Natural killer cell treated with Interleukin-12 subunit alpha and Interleukin-12 subunit beta and Interleukin-15 and Interleukin-18, amount 100 ng/mL, for 72 hours (primary cell): Measurements from ENCODE around the gene PTPRN2. TPM values are rescaled to one million over a fixed set of nuclear protein-coding genes. Genes with fewer than 3 reads are reported as not detected.
A peak's percentile ranks its signal among the peaks of the same experiment; 100 is the strongest.
"Not testable (repeated sequence)": the region's sequence is repeated elsewhere in the genome, so short reads cannot be mapped to it uniquely, and the experiment has no call there.

Experiments
- ATAC-seq, 2 donors: fragments of 150-1000 bp; cut with Tn5 transposase in 1 of 2; sonication (Bioruptor Pico), chemical (Tn5 transposase) in 1 of 2; 2 replicates each; pipeline ENCODE4 v1.10.0; 2021
- DNase-seq: peaks from one replicate; pipeline ENCODE4 v3.0.0; 2022; ENCODE audit warnings: low spot score
- H3K27ac Mint-ChIP-seq, 2 donors: 1 replicate in 1 of 2; 2 replicates in 1 of 2; pipeline ENCODE4 v1.8.0; 2022; ENCODE audit warnings: mixed read lengths in 2 of 2, mild to moderate bottlenecking in 1 of 2, moderate library complexity in 1 of 2
- H3K27me3 Mint-ChIP-seq, 2 donors: 1 replicate in 1 of 2; 2 replicates in 1 of 2; pipeline ENCODE4 v1.8.0; 2022; ENCODE audit warnings: mixed read lengths in 2 of 2
- H3K36me3 Mint-ChIP-seq: one replicate; pipeline ENCODE4 v1.8.0; 2022; ENCODE audit warnings: mixed read lengths
- H3K4me1 Mint-ChIP-seq, 2 donors: 1 replicate in 1 of 2; 2 replicates in 1 of 2; pipeline ENCODE4 v1.8.0; 2022; ENCODE audit warnings: low read depth in 2 of 2, mixed read lengths in 2 of 2, mild to moderate bottlenecking in 1 of 2
- H3K4me3 Mint-ChIP-seq: one replicate; pipeline ENCODE4 v1.8.0; 2022; ENCODE audit warnings: mixed read lengths
- H3K9me3 Mint-ChIP-seq: 2 replicates; pipeline ENCODE4 v1.8.0; 2022; ENCODE audit warnings: mixed read lengths
- total RNA-seq, 2 donors: library from RNA; stranded (reverse); gene quantifications; one replicate each; pipeline ENCODE4 v1.2.3, GENCODE V29; 2022

PTPRN2 gene
- total RNA-seq, 2 donors from 2014 or later = 0.17 to 0.74 TPM

DNA sequence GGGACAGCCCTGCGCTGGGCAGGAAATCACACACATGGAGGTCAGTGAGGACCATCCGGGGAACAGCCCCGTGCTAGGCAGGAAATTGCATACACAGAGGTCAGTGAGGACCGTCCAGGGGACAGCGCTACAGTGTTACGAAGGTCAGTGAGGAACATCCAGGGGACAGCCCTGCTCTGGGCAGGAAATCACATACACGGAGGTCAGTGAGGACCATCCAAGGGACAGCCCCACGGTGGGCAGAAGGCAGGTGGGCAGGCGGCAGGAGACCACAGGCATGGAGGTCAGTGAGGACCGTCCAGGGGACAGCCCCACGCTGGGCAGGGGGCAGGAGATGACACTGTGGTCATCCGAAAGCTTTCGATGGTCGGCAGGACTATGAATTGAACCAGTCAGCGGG, 79.7 kb downstream of the PTPRN2 start:
- Mint-ChIP-seq H3K27ac (no peak overlapping the region), H3K4me3 (no peak overlapping the region), H3K4me1 (peaks cover 0 to 6% of the 10 kb centered on the region in 2 donors), H3K9me3 (peaks cover 20% of the 10 kb centered on the region), H3K27me3 (peaks cover 13 to 16% of the 10 kb centered on the region in 2 donors), H3K36me3 (peaks cover 11% of the 10 kb centered on the region)
- ATAC-seq (no peak), DNase-seq (no peak)

DNA sequence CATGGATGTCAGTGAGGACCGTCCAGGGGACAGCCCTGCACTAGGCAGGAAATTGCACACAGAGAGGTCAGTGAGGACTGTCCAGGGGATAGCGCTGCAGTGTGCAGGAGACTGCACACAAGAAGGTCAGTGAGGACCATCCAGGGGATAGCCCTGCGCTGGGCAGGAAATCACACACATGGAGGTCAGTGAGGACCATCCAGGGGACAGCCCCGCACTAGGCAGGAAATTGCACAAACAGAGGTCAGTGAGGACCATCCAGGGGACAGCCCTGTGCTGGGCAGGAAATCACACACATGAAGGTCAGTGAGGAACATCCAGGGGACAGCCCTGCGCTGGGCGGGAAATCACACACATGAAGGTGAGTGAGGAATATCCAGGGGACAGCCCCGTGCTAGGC, 80.4 kb downstream of the PTPRN2 start:
- H3K4me1 Mint-ChIP-seq, H3K27ac Mint-ChIP-seq, H3K4me3 Mint-ChIP-seq, DNase-seq, ATAC-seq: not testable (repeated sequence)
- Mint-ChIP-seq H3K36me3 (peaks cover 11% of the 10 kb centered on the region), H3K27me3 (peaks cover 13% of the 10 kb centered on the region in 2 donors), H3K9me3 (peaks cover 14% of the 10 kb centered on the region)

- peaks cover 13% of the 10 kb centered on the region in 2 donors for H3K27me3 Mint-ChIP-seq
- ATAC-seq (peak in 1 of 2 donors; percentile 8), DNase-seq (no peak)
- H3K9me3 Mint-ChIP-seq = peaks cover 10% of the 10 kb centered on the region
- peaks cover 0 to 6% of the 10 kb centered on the region in 2 donors for H3K4me1 Mint-ChIP-seq
- no peak overlapping the region for H3K4me3 Mint-ChIP-seq
- H3K27ac Mint-ChIP-seq = no peak overlapping the region
- H3K36me3 Mint-ChIP-seq = peaks cover 5% of the 10 kb centered on the region
These were observed 81.0 kb downstream of the PTPRN2 start for GRCh38 chr7:158506626-158507025.

DNA sequence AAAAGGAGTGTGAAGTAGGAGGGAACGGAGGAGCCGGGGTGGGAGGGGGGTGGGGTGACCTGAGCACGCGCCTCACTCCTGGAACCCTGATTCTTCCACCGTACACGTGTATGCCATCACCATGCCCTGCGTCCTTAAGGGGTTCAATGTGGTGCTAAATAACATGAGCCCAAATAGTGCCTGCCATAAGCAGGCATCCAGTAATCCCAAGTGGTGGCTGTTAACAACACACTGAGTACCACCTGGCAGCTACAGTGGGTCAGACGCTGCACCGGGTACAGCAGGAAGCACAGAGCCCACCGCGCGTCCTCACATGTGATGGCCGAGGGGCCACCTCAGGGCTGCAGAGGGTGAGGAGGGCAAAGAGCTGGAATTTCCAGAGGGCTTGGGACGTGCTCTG, 81.9 kb downstream of the PTPRN2 start:
- Mint-ChIP-seq H3K27me3 (peaks cover 7 to 13% of the 10 kb centered on the region in 2 donors), H3K9me3 (peaks cover 6% of the 10 kb centered on the region), H3K27ac (no peak overlapping the region), H3K4me3 (no peak overlapping the region), H3K36me3 (no peaks in the 10 kb centered on the region), H3K4me1 (peaks cover 0 to 6% of the 10 kb centered on the region in 2 donors)
- no peak for DNase-seq
- no peak for ATAC-seq

- H3K27ac Mint-ChIP-seq = no peak overlapping the region
- H3K4me3 Mint-ChIP-seq = no peak overlapping the region
These were observed 85.4 kb downstream of the PTPRN2 start for GRCh38 chr7:158502068-158502750.

DNA sequence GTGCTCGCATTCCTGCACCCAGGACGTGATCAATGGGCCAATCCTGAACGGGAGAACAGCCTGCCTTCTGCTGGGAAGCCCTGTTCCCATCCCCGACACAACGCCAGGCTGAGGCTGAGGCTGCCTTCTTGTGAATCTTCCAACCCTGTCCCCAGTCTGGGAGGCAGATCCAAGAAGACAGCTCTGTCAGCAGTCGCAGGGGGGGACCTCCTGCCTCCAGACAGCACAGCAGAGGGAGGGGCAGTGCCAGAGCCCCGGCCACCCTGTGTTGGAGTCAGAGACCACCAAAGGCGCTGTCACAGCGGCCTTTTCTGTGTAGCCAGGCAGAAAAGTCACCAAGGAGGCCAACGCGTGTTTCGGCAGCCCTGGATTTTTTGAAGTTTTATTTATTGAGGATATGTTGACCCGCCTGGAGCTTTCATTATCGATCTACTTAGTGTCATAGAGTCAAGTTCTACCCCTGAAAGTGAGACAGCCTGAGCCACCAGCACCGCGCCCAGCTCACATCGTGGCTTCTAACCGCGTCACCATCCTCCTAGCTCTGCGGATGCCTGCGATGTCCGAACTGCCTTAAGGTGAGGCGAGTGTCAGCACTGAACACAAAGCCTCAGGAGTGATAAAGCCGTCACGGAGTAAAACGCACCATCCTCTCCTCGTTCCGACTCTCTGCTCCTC, 86.1 kb downstream of the PTPRN2 start:
- ATAC-seq (no peak), DNase-seq (no peak)
- H3K4me3 Mint-ChIP-seq = no peak overlapping the region
- no peak overlapping the region for H3K27ac Mint-ChIP-seq
- H3K27me3 Mint-ChIP-seq = peaks cover 6 to 14% of the 10 kb centered on the region in 2 donors
- H3K4me1 Mint-ChIP-seq = no peaks in the 10 kb centered on the region
- H3K36me3 Mint-ChIP-seq = no peaks in the 10 kb centered on the region
- H3K9me3 Mint-ChIP-seq = no peaks in the 10 kb centered on the region

More at GRCh38 chr7:158502068-158502750, 85.4 kb downstream of the PTPRN2 start:
- Mint-ChIP-seq H3K9me3 (no peaks in the 10 kb centered on the region), H3K36me3 (no peaks in the 10 kb centered on the region), H3K27me3 (peaks cover 9 to 14% of the 10 kb centered on the region in 2 donors), H3K4me1 (peaks cover 0 to 2% of the 10 kb centered on the region in 2 donors)
- ATAC-seq (no peak), DNase-seq (no peak)

- no peak for DNase-seq
- no peaks in the 10 kb centered on the region for H3K36me3 Mint-ChIP-seq
- no peak for ATAC-seq
- peaks cover 6 to 14% of the 10 kb centered on the region in 2 donors for H3K27me3 Mint-ChIP-seq
- H3K4me1 Mint-ChIP-seq = peaks cover 0 to under 1% of the 10 kb centered on the region in 2 donors
- no peak overlapping the region for H3K27ac Mint-ChIP-seq
- H3K9me3 Mint-ChIP-seq = no peaks in the 10 kb centered on the region
- no peak overlapping the region for H3K4me3 Mint-ChIP-seq
These were observed 87.0 kb downstream of the PTPRN2 start for GRCh38 chr7:158500651-158501052.

DNA sequence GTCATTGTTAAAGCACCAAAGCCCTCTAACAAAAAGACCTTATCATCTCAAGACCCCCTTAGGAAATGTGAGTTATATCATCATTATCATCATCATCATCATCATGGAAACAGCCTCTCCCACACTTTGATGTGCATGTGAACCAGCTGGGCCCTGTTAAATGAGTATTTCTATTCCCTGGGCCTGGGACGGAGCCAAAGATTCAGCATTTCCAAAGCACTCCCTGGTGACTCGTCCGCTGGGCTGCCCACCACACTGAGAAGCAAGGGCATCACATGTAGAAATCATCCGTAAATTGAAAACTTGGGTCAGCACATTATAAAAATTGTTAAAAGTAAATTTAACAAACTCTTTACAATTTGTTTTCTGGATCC, 88.6 kb downstream of the PTPRN2 start:
- Mint-ChIP-seq H3K4me3 (no peak overlapping the region), H3K27ac (no peak overlapping the region), H3K4me1 (peaks cover 0 to 4% of the 10 kb centered on the region in 2 donors), H3K9me3 (no peaks in the 10 kb centered on the region), H3K36me3 (no peaks in the 10 kb centered on the region), H3K27me3 (peaks cover 7 to 9% of the 10 kb centered on the region in 2 donors)
- ATAC-seq = no peak
- no peak for DNase-seq

GRCh38 chr7:158498443-158499081, 89.1 kb downstream of the PTPRN2 start:
- H3K4me3 Mint-ChIP-seq = no peak overlapping the region
- DNase-seq = no peak
- ATAC-seq = no peak
- no peaks in the 10 kb centered on the region for H3K36me3 Mint-ChIP-seq
- no peak overlapping the region for H3K27ac Mint-ChIP-seq
- H3K9me3 Mint-ChIP-seq = no peaks in the 10 kb centered on the region
- peaks cover 0 to 4% of the 10 kb centered on the region in 2 donors for H3K4me1 Mint-ChIP-seq
- peaks cover 7 to 9% of the 10 kb centered on the region in 2 donors for H3K27me3 Mint-ChIP-seq

DNA sequence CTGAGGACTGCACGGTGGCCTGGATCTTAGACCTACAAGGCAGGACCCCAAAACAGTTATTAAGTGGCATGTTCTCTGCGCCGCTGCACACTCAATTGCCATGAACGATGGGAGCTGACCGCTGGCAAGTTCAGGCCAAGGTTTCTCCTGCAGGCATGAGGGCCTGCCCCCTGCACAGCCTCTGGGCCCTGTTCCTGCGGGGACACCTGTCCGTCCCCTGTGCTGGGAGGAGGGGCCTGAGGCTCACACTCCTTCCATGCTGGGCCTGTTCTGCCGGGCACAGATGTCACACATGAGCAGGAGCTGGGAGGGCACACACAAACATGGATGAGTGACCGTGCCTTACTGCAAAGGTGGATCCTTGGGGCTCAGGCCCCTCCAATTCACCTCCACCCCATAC, 90.0 kb downstream of the PTPRN2 start:
- H3K4me3 Mint-ChIP-seq = no peak overlapping the region
- DNase-seq = no peak
- no peaks in the 10 kb centered on the region for H3K36me3 Mint-ChIP-seq
- H3K27ac Mint-ChIP-seq = no peak overlapping the region
- H3K4me1 Mint-ChIP-seq = peaks cover 0 to 4% of the 10 kb centered on the region in 2 donors
- ATAC-seq = no peak
- peaks cover 7% of the 10 kb centered on the region in 2 donors for H3K27me3 Mint-ChIP-seq
- H3K9me3 Mint-ChIP-seq = no peaks in the 10 kb centered on the region

DNA sequence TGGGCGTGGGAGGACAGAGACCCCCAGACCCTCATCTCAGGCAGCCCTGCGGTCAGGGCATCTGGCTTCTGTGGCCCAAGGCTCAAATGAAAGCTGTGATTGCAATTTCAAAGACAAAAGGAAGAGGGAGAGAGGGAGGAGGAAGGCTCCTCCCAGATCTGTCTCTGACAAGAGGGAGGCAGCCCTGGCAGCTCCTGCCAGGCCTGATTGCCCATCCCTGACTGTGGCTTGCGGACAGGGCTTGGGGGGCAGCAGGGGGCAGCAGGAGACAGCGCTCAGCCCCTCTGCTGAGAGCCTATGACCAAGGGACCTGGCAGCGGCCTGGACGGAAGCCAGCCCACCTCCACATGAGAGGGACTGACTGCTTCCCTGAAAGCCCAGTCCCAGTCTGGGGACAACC, 91.8 kb downstream of the PTPRN2 start:
- no peak overlapping the region for H3K27ac Mint-ChIP-seq
- H3K27me3 Mint-ChIP-seq = peaks cover 7% of the 10 kb centered on the region in 2 donors
- no peak overlapping the region for H3K4me3 Mint-ChIP-seq
- H3K4me1 Mint-ChIP-seq = peaks cover 0 to 4% of the 10 kb centered on the region in 2 donors
- no peaks in the 10 kb centered on the region for H3K36me3 Mint-ChIP-seq
- peak; percentile 26 to 53 for ATAC-seq
- no peaks in the 10 kb centered on the region for H3K9me3 Mint-ChIP-seq
- DNase-seq = no peak

GRCh38 chr7:158495216-158495615, 92.4 kb downstream of the PTPRN2 start:
- ATAC-seq = no peak

GRCh38 chr7:158494643-158495042, 93.0 kb downstream of the PTPRN2 start:
- DNase-seq = no peak
- Mint-ChIP-seq H3K27ac (no peak overlapping the region), H3K4me1 (peaks cover 0 to 4% of the 10 kb centered on the region in 2 donors), H3K36me3 (no peaks in the 10 kb centered on the region), H3K4me3 (no peak overlapping the region), H3K9me3 (no peaks in the 10 kb centered on the region), H3K27me3 (peaks cover 7% of the 10 kb centered on the region in 2 donors)
- ATAC-seq = no peak

More at GRCh38 chr7:158495216-158495615, 92.4 kb downstream of the PTPRN2 start:
- no peaks in the 10 kb centered on the region for H3K36me3 Mint-ChIP-seq
- no peak overlapping the region for H3K4me3 Mint-ChIP-seq
- no peak for DNase-seq
- H3K4me1 Mint-ChIP-seq = peaks cover 0 to 4% of the 10 kb centered on the region in 2 donors
- H3K27me3 Mint-ChIP-seq = peaks cover 7% of the 10 kb centered on the region in 2 donors
- no peak overlapping the region for H3K27ac Mint-ChIP-seq
- no peaks in the 10 kb centered on the region for H3K9me3 Mint-ChIP-seq

DNA sequence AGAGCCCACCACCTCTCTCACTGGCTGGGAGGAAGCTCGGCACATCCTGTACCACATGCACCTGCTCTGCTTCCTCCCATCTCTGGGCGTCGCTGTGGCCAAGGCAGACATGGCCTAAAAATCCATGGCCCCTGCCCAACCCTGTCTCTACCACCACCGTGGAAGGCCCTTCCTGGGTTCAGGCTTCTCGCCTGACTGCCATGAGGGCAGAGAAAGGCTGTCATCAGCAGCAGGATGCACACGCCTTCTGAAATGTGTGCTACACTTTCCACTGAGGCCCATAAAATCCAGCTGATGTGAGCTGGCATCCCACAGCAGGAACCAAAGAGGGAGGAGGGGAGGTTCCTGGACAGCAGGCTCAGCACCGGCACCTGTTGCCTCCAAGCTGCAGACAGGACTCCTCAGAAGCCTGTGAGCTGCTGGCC, 93.4 kb downstream of the PTPRN2 start:
- ATAC-seq = no peak
- Mint-ChIP-seq H3K27ac (no peak overlapping the region), H3K4me3 (no peak overlapping the region), H3K36me3 (no peaks in the 10 kb centered on the region), H3K27me3 (peaks cover 7% of the 10 kb centered on the region in 2 donors), H3K9me3 (no peaks in the 10 kb centered on the region), H3K4me1 (peaks cover 0 to 4% of the 10 kb centered on the region in 2 donors)
- DNase-seq = no peak
